Measurements from ENCODE around the gene ASPHD1.
"Not testable (repeated sequence)": the region's sequence is repeated elsewhere in the genome, so short reads cannot be mapped to it uniquely, and the experiment has no call there.

ASPHD1 gene

DNA sequence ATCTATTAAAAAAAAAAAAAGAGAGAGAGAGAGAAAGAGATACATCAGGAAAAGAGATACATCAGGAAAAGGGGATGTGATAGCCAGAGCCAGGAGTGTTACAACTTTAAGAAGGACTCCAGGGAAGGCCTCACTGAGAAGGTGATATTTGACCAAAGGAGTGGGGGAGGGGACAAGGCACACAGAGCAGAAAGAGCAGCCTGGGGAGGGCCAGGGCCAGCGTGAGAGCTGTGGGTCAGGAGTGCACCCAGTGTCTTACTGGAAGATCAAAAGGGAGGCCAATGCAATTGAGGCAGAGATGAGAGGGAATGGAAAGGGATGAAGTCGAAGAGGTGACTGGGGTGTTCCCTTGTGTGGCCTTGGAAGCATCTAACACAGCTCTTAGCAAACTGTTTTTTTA is 7.7 kb downstream of the ASPHD1 start:
- DNase-seq (ENCODE audit: low read depth in 2 of 2): no peak

GRCh38 chr16:29908719-29909220 is 8.5 kb downstream of the ASPHD1 start:
- DNase-seq (ENCODE audit: low read depth in 2 of 2): no peak

DNA sequence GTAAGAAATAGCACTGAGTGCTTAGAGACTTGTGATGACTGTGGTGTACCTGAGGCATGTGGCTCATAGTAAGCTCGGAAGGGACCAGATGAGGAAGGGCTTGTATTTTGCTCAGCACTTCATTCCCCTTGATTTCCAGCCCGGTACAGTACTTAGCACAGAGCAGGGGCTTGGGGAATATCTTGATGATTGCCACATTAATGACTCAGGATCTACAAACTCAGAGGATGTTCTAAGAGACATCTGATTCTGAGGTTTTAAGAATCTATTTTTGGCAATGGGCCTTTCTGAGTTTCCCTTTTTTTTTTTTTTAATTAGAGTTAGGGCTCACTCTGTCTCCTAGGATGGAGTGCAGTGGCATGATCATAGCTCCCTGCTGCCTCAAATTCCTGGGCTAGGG is 9.1 kb downstream of the ASPHD1 start:
- no peak for DNase-seq (ENCODE audit: low read depth in 2 of 2)

DNA sequence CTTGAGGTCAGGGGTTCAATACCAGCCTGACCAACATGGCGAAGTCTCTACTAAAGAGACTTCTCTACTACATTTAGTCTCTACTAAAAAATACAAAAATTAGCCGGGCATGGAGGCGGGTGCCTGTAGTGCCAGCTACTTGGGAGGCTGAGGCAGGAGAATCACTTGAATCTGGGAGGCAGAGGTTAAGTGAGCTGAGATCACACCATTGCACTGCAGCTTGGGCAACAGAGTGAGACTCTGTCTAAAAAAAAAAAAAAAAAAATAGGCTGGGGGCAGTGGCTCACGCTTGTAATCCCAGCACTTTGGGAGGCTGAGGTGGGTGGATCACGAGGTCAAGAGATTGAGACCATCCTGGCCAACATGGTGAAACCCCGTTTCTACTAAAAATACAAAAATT is 9.6 kb downstream of the ASPHD1 start:
- not testable (repeated sequence) for DNase-seq (ENCODE audit: low read depth in 2 of 2)

DNA sequence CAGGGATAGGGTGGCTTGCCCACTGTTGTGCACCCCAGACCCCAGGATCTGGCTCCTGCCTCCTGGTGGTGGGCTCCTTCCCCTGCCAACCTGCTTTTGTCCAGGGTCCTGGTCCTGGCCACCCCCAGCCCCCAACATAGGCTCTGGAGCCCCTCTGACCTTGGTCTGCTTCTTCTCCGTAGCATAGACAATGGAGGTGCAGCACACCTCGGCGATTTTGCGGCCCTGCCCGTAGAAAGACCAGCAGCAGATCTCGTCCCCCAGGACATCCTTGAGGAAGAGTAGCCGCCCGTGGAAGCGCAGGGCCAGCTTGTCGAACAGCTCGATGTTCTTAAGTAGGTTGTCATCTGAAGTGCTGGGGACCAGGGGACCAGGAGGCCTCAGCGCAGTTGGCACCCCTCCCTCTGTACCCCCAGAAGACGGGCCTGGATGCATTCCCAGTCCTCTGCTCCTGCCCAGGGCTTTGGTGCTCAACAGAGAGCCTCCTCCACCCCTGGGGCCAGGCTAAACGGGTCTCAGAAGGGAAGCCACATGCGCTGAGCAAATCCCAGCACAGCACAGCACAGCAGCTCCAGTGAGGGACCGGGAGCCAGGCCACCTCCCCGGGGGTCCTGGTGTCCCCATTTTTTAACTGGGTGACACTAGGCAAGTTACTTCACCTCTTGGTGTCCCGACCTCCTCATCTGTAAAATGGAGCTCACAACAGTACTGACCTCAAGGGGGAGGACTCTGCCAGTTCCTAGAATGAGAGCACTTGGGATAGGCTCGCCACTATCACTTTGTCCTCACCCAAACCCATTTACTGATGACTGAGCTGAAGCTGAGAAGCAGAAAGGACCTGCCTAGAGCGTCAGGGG is 10.8 kb downstream of the ASPHD1 start:
- no peak for DNase-seq (ENCODE audit: low read depth in 2 of 2)

- no peak for DNase-seq (ENCODE audit: low read depth in 2 of 2)
Observed at GRCh38 chr16:29911676-29912010, 11.4 kb downstream of the ASPHD1 start.

DNA sequence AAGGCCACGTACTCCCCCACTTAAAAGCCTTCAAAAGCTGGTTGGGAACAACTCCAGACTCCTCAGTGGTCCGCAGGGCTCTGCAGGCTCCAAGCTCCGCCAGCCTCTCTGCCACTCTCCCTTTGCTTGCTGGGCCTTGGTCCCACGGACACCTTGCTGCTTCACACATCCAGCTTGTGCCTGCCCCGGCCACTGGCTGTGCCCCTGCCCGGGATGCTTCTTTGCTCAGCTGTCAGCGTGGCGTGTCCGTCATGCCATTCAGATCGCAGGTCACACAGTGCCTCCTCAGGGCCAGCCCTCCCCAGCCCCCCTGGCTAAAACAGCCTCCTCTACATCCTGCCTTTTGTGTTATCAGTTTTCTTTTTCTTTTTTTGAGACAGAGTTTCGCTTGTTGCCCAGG is 11.8 kb downstream of the ASPHD1 start:
- no peak for DNase-seq (ENCODE audit: low read depth in 2 of 2)

- no peak for DNase-seq (ENCODE audit: low read depth in 2 of 2)
Observed at GRCh38 chr16:29913514-29913913, 13.2 kb downstream of the ASPHD1 start.

DNA sequence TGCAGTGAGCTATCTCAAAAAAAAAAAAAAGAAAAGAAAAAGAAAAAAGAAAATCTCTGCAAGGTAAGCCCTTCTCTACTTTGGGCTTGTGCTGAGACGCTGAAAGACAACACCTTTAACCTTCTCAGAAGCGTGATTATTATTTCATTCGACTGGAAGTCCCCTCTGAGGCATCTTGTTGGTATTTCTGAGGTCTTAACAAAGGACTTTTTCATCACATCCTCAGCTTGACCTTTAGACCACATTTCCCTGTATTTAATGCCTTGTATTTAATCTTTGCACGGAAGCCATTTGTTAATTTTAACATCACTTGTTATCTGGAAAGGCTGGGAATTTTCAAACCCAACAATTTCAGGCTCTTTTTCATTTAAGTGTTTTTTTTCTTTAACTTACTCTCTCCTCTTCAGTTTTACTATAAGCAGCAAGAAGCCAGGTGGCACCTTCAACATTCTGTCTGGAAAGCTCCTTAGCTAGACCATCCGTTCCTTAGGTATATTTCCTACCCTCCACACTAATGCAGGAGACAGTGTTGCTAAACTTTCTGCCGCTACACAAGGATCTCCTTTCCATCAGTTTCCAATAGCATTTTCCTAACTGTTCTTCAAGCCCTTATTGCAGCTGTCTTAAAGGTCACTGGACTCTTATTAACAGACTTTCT is 15.4 kb downstream of the ASPHD1 start:
- no peak for DNase-seq (ENCODE audit: low read depth in 2 of 2)

DNA sequence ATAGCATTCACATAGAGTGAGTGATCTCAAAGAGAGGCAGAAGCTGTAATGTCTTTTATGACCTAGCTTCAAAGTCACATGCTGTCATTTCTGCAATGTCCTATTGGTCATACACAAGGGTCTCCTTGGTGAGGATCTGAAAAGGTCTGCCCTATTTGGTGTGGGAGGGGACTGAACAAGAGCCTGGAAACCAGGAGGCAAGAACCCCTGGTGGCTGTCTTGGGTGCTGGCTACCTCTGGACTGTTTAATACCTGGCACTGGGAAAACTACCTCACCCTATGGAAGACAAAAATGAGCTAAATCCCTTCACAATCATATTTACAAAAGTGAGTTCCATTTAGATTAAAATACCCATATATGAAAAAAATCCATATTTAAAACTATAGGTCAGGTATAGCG is 16.7 kb downstream of the ASPHD1 start:
- DNase-seq (ENCODE audit: low read depth in 2 of 2): no peak

- no peak for DNase-seq (ENCODE audit: low read depth in 2 of 2)
Observed at GRCh38 chr16:29920288-29921033, 20.2 kb downstream of the ASPHD1 start.

DNA sequence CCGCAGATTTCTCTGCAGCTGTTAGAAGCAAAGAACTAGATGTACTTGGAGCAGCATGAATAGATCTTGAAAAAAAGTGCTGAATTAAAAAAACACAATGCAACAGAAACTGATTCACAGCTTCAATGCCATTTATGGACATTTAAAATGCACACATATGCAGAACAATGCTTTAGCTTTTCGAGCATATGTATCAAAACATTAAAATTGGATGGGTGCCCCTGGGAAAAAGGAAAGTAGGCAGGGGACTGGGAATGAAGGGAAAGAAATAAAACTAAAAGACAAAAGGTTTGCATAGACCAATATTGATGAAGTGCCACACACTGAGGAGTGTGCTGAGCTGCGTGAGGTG is 20.7 kb downstream of the ASPHD1 start:
- DNase-seq (ENCODE audit: low read depth in 2 of 2): no peak

GRCh38 chr16:29922326-29922725 is 22.0 kb downstream of the ASPHD1 start:
- no peak for DNase-seq (ENCODE audit: low read depth in 2 of 2)

DNA sequence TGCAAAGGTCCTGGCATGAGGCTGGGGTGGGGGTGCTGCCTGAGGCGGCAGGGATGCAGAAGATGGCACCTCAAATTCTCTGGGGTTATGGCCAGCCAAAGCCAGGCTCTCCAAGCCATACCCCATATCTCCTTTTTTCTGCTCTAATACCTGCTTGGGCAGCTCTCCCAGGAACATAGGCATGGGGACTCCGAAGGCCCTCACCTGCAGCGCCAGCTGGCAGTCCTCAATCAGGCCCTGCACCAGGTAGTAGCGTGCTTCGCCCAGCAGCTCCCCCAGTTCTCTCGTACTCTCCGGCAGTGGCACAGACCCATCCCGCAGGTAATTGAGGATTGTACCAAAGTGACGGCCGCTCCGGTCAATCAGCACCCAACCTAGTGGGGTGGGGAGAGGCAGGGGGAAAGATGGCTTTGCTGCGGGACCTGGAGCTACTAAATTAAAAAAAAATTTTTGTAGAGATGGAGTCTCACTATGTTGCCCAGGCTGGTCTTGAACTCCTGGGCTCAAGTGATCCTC is 22.8 kb downstream of the ASPHD1 start:
- no peak for DNase-seq (ENCODE audit: low read depth in 2 of 2)

- no peak for DNase-seq (ENCODE audit: low read depth in 2 of 2)
Observed at GRCh38 chr16:29925105-29925756, 24.9 kb downstream of the ASPHD1 start.

GRCh38 chr16:29925781-29926710 is 25.8 kb downstream of the ASPHD1 start, which contains the start of gene KCTD13:
Gene KCTD13 (minus strand): TSS chr16:29926226. CDS start chr16:29926033, 193 bp downstream.
- DNase-seq (ENCODE audit: low read depth in 2 of 2): peak; percentile 69 to 82

DNA sequence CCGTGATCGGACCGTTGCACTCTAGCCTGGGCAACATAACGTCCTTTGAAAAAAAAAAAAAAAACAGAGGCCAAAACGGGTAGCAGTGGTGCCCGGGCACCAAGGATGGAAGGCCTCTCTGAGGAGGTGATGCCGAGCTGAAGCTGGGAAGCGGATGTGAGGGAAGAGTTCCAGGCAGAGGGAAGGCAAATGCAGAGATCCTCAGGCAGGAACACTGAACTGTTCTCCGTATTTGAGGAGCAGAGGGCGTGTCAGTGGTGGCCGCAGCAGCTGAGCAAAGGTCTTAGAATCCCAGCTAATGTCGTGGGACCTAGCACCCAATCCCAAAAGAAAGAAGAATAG is 26.4 kb downstream of the ASPHD1 start:
- no peak for DNase-seq (ENCODE audit: low read depth in 2 of 2)

DNA sequence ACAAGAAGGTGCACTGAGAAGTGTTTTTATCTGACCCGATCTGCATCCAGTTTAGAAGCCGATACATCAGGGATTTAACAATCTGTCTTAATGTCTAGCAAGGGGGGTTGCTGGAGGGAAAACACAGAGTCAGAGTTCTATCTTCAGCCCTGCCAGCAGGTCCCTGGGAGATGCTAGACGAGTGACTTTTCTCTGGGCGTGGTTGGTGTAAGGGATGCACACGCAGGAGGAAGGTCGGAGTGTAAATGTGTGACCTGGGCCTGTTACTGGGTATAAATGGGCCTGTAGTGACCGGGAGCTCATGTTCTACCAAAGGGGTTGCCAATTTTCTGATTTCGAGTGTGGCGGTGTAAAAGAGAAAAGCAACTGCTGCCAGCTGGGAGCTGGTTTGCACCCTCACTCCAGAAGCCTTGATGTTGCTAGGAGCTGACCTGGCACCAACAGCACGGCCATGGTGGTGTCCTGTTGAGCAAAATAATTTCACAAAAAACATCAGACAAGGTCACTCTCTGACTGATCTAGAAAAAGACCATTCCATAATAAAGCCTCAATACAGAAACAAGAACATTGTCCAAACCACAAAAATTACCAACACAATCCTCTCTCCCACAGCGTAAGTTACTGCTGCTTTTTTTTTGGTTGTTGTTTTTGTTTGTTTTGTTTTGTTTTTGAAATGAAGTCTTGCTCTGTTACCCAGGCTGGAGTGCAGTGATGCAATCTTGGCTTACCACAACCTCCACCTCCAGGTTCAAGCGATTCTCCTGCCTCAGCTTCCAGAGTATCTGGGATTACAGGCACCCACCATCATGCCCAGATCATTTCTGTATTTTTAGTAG is 27.0 kb downstream of the ASPHD1 start:
- DNase-seq (ENCODE audit: low read depth in 2 of 2): no peak

DNA sequence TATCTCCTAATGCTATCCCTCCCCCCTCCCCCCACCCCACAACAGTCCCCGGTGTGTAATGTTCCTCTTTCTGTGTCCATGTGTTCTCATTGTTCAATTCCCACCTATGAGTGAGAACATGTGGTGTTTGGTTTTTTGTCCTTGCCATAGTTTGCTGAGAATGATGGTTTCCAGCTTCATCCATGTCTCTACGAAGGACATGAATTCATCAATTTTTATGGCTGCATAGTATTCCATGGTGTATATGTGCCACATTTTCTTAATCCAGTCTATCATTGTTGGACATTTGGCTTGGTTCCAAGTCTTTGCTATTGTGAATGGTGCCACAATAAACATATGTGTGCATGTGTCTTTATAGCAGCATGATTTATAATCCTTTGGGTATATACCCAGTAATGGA is 31.5 kb downstream of the ASPHD1 start:
- not testable (repeated sequence) for DNase-seq (ENCODE audit: low read depth in 2 of 2)

GRCh38 chr16:29940656-29941055 is 40.4 kb downstream of the ASPHD1 start:
- DNase-seq (ENCODE audit: low read depth in 2 of 2): no peak

Measured in stimulated activated CD8-positive, alpha-beta memory T cell treated with anti-CD3 and anti-CD28 coated beads, Interleukin-7, amount 100 ng/mL, for 4 hours (primary cell).